MCF 10A (cell line): ENCODE measurements around the gene MYOM3. TPM values are rescaled to one million over a fixed set of nuclear protein-coding genes. Genes with fewer than 3 reads are reported as not detected.

Source experiments
- BruUV-seq: library from RNA; stranded (reverse); fragments of 400-500 nt; replicated peaks from 2 replicates; lab custom pipeline; 2021; lab: Mats Ljungman, UMichigan
- CTCF ChIA-PET: fragments of 300-600 bp; sonication (Branson Sonifier 250); formaldehyde crosslinking; extraction: SDS; loops from one replicate; lab custom pipeline; 2021; ENCODE audit warnings: antibody characterized with exemption, inconsistent platforms; lab: Yijun Ruan, JAX
- POLR2A ChIA-PET: fragments of 300-600, 350-650 bp; sonication (Branson Sonifier 250); formaldehyde crosslinking; extraction: SDS; loops from one replicate; lab custom pipeline; 2020; ENCODE audit warnings: antibody characterized with exemption, inconsistent platforms; lab: Yijun Ruan, JAX
- DNase-seq: peaks from one replicate; pipeline ENCODE4 v3.0.0-alpha.2; 2018; ENCODE audit not compliant: unreplicated experiment
- H3K27ac Mint-ChIP-seq: one replicate; pipeline ENCODE4 v1.8.0; 2022; ENCODE audit warnings: mild to moderate bottlenecking, low read depth, mixed read lengths; ENCODE audit not compliant: unreplicated experiment
- H3K27me3 Mint-ChIP-seq: one replicate; pipeline ENCODE4 v1.8.0; 2022; ENCODE audit warnings: mixed read lengths; ENCODE audit not compliant: insufficient read depth, unreplicated experiment
- H3K36me3 Mint-ChIP-seq: one replicate; pipeline ENCODE4 v1.8.0; 2022; ENCODE audit warnings: mild to moderate bottlenecking, moderate library complexity, mixed read lengths; ENCODE audit not compliant: insufficient read depth, unreplicated experiment
- H3K4me1 Mint-ChIP-seq: one replicate; pipeline ENCODE4 v1.8.0; 2022; ENCODE audit warnings: mixed read lengths; ENCODE audit not compliant: insufficient read depth, unreplicated experiment
- H3K4me3 Mint-ChIP-seq: one replicate; pipeline ENCODE4 v1.8.0; 2022; ENCODE audit warnings: mild to moderate bottlenecking, moderate library complexity, mixed read lengths; ENCODE audit not compliant: unreplicated experiment
- H3K9me3 Mint-ChIP-seq: one replicate; pipeline ENCODE4 v1.8.0; 2022; ENCODE audit warnings: mixed read lengths; ENCODE audit not compliant: unreplicated experiment
- intact Hi-C: fragments of 100-400 bp; cut with micrococcal nuclease; formaldehyde crosslinking; loops from 2 replicates; pipeline ENCODE4 v1.14.1; 2022
- total RNA-seq: library from RNA; stranded (reverse); gene quantifications from 2 replicates; pipeline ENCODE4 v1.2.3, GENCODE V29; 2022
- TF ChIP-seq, protein P1 (sequence below): fragments of 200-600 bp; IDR thresholded peaks from one replicate; pipeline ENCODE4 v1.8.0; 2022; ENCODE audit warnings: antibody characterized with exemption, mild to moderate bottlenecking; ENCODE audit not compliant: unreplicated experiment

The MYOM3 gene
- total RNA-seq, 1 experiment from 2014 or later, result 0.05 TPM

GRCh38 chr1:24130385-24130784 lies 18.4 kb upstream of the MYOM3 start:
- Mint-ChIP-seq H3K36me3 (peaks cover 7% of the 10 kb centered on the region), H3K27ac (no peak overlapping the region), H3K4me1 (peaks cover 5% of the 10 kb centered on the region), H3K9me3 (peaks cover 14% of the 10 kb centered on the region), H3K27me3 (no peaks in the 10 kb centered on the region), H3K4me3 (no peak overlapping the region)
- intact Hi-C loops, result no loop called here
- ChIA-PET POLR2A (no interaction called here), CTCF (interaction anchor here (0.6 kb wide), 2 partner anchors 38 to 62 kb away, joined by 3 read pairs; no protein-coding TSS in a partner anchor)
- TF ChIP-seq, protein P1, sequence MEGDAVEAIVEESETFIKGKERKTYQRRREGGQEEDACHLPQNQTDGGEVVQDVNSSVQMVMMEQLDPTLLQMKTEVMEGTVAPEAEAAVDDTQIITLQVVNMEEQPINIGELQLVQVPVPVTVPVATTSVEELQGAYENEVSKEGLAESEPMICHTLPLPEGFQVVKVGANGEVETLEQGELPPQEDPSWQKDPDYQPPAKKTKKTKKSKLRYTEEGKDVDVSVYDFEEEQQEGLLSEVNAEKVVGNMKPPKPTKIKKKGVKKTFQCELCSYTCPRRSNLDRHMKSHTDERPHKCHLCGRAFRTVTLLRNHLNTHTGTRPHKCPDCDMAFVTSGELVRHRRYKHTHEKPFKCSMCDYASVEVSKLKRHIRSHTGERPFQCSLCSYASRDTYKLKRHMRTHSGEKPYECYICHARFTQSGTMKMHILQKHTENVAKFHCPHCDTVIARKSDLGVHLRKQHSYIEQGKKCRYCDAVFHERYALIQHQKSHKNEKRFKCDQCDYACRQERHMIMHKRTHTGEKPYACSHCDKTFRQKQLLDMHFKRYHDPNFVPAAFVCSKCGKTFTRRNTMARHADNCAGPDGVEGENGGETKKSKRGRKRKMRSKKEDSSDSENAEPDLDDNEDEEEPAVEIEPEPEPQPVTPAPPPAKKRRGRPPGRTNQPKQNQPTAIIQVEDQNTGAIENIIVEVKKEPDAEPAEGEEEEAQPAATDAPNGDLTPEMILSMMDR, result no peak
- no peak for DNase-seq
- no TSS peak for BruUV-seq

GRCh38 chr1:24127801-24128363 lies 15.9 kb upstream of the MYOM3 start:
- Mint-ChIP-seq H3K4me1 (peaks cover 5% of the 10 kb centered on the region), H3K36me3 (peaks cover 7% of the 10 kb centered on the region), H3K9me3 (peaks cover 14% of the 10 kb centered on the region), H3K4me3 (no peak overlapping the region), H3K27ac (no peak overlapping the region), H3K27me3 (no peaks in the 10 kb centered on the region)
- no TSS peak for BruUV-seq
- ChIA-PET POLR2A (no interaction called here), CTCF (interaction anchor here (0.6 kb wide), 1 partner anchor 11 kb away, joined by 3 read pairs; no protein-coding TSS in a partner anchor)
- TF ChIP-seq, protein P1, result no peak
- DNase-seq, result no peak
- intact Hi-C loops, result no loop called here

GRCh38 chr1:24127134-24127800 lies 15.3 kb upstream of the MYOM3 start:
- ChIA-PET CTCF (interaction anchor here (0.5 to 0.9 kb wide), 4 partner anchors 23 to 970 kb away, joined by 3 to 5 read pairs (median 3); no protein-coding TSS in a partner anchor), POLR2A (interaction anchor here (0.6 kb wide), 1 partner anchor 23 kb away, joined by 3 read pairs; no protein-coding TSS in a partner anchor)
- intact Hi-C loops, result no loop called here
- Mint-ChIP-seq H3K9me3 (peaks cover 14% of the 10 kb centered on the region), H3K36me3 (peaks cover 7% of the 10 kb centered on the region), H3K27ac (no peak overlapping the region), H3K27me3 (no peaks in the 10 kb centered on the region), H3K4me3 (no peak overlapping the region), H3K4me1 (peaks cover 5% of the 10 kb centered on the region)
- BruUV-seq, result no TSS peak
- TF ChIP-seq, protein P1, result no peak
- no peak for DNase-seq

DNA sequence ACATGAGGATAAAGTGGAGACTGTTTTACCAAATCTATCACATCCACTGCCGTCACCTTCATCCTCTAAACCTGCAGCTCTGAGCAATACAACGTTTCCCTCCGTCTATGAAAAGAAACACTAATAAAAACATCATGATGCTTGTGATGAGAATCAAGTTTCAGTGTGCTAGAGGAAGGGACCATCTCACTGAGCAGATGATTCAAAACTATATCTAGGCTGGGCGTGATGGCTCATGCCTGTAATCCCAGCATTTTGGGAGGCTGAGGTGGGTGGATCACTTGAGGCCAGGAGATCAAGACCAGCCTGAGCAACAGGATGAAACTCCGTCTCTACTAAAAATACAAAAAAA lies 14.7 kb upstream of the MYOM3 start:
- Mint-ChIP-seq H3K4me1 (peaks cover 5% of the 10 kb centered on the region), H3K27me3 (no peaks in the 10 kb centered on the region), H3K36me3 (peaks cover 7% of the 10 kb centered on the region), H3K4me3 (no peak overlapping the region), H3K27ac (no peak overlapping the region), H3K9me3 (peaks cover 14% of the 10 kb centered on the region)
- BruUV-seq, result no TSS peak
- DNase-seq, result no peak
- TF ChIP-seq, protein P1, result no peak
- intact Hi-C loops, result no loop called here
- CTCF ChIA-PET, result interaction anchor here (0.5 to 1.1 kb wide), 5 partner anchors 24 to 970 kb away, joined by 3 to 5 read pairs (median 3); no protein-coding TSS in a partner anchor
- POLR2A ChIA-PET, result interaction anchor here (0.6 kb wide), 1 partner anchor 210 kb away, joined by 3 read pairs; no protein-coding TSS in a partner anchor
